GM12878 (cell line): ENCODE results near the gene NSG2.

ENCODE experiments used
- CEBPB ChIP-seq, 2 experiments: fragments of 150-350 bp in 1 of 2; IDR thresholded peaks; 2 replicates each; pipeline ENCODE4 v1.6.1; 2012 to 2014; ENCODE audit warnings: low read depth in 2 of 2, low read length in 2 of 2, borderline replicate concordance in 1 of 2, inconsistent platforms in 1 of 2
- CREM ChIP-seq: IDR thresholded peaks from 2 replicates; pipeline ENCODE4 v1.6.1; 2014; ENCODE audit warnings: antibody characterized with exemption, low read depth
- EZH2 ChIP-seq: IDR thresholded peaks from 2 replicates; pipeline ENCODE4 v1.6.1; 2012; ENCODE audit warnings: low read depth, mild to moderate bottlenecking, control low read depth, inconsistent platforms, low read length, borderline replicate concordance; ENCODE audit not compliant: control insufficient read depth
- HDAC2 ChIP-seq: fragments of 200-600 bp; sonication (generic); IDR thresholded peaks from 2 replicates; pipeline ENCODE4 v1.6.1; 2017
- NBN ChIP-seq: fragments of 450-650 bp; IDR thresholded peaks from 2 replicates; pipeline ENCODE4 v1.6.1; 2016
- RAD21 ChIP-seq: IDR thresholded peaks from 2 replicates; pipeline ENCODE4 v1.6.1; 2011; ENCODE audit warnings: mild to moderate bottlenecking, low read depth, low read length, moderate library complexity; ENCODE audit not compliant: insufficient read depth
- RAD51 ChIP-seq: fragments of 450-650 bp; IDR thresholded peaks from 2 replicates; pipeline ENCODE4 v1.6.1; 2016; ENCODE audit warnings: moderate library complexity, mild to moderate bottlenecking, inconsistent platforms
- TF ChIP-seq, protein P1 (sequence below): IDR thresholded peaks from 2 replicates; pipeline ENCODE4 v1.6.1; 2011; ENCODE audit warnings: low read depth, low read length, improper control_type of control experiment, borderline replicate concordance
- TF ChIP-seq, protein P2 (sequence below): fragments of 450-650 bp; IDR thresholded peaks from 2 replicates; pipeline ENCODE4 v1.6.1; 2017; ENCODE audit warnings: mild to moderate bottlenecking, low read depth, inconsistent platforms; ENCODE audit not compliant: poor library complexity, severe bottlenecking
- TF ChIP-seq, protein P3 (sequence below), 3 experiments: IDR thresholded peaks in 2 of 3; conservative IDR thresholded peaks in 1 of 3; 2 replicates each; pipeline ENCODE4 v1.5.1; 2011; ENCODE audit warnings: low read depth in 3 of 3, low read length in 3 of 3, mild to moderate bottlenecking in 3 of 3, control low read depth in 2 of 3, moderate library complexity in 2 of 3, inconsistent platforms in 1 of 3, mixed read lengths in 1 of 3; ENCODE audit not compliant: control insufficient read depth in 2 of 3, insufficient read depth in 1 of 3; ENCODE audit errors: extremely low read depth in 1 of 3

DNA sequence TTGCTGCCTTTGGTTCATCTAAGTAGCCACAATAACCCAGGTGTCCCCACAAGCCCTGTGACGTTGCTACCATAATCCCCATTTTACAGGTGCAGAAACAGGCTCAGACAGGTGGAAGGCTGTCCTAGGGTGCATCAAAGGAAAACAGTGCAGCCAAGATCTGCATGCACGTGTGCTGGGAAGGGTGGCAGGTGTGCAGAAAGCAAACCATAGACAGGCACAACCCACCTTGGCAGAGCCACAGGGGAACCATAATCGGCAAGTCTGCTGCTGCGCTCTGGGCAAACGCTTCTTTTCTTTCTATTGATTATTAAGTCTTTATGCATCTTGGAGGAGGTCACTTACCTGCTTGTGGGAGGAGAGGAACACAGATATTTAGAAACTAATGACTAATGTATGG lies 7.1 kb downstream of the NSG2 start:
- no peak for TF ChIP-seq CREM
- TF ChIP-seq, protein P1, sequence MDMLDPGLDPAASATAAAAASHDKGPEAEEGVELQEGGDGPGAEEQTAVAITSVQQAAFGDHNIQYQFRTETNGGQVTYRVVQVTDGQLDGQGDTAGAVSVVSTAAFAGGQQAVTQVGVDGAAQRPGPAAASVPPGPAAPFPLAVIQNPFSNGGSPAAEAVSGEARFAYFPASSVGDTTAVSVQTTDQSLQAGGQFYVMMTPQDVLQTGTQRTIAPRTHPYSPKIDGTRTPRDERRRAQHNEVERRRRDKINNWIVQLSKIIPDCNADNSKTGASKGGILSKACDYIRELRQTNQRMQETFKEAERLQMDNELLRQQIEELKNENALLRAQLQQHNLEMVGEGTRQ: no peak
- TF ChIP-seq RAD21: no peak
- TF ChIP-seq CEBPB (IDR thresholded peaks at IDR 0.05; ENCODE audit: borderline replicate concordance in 1 of 2, low read depth in 2 of 2, low read length in 2 of 2): no peak
- TF ChIP-seq NBN: no peak
- no peak for TF ChIP-seq RAD51
- TF ChIP-seq, protein P2, sequence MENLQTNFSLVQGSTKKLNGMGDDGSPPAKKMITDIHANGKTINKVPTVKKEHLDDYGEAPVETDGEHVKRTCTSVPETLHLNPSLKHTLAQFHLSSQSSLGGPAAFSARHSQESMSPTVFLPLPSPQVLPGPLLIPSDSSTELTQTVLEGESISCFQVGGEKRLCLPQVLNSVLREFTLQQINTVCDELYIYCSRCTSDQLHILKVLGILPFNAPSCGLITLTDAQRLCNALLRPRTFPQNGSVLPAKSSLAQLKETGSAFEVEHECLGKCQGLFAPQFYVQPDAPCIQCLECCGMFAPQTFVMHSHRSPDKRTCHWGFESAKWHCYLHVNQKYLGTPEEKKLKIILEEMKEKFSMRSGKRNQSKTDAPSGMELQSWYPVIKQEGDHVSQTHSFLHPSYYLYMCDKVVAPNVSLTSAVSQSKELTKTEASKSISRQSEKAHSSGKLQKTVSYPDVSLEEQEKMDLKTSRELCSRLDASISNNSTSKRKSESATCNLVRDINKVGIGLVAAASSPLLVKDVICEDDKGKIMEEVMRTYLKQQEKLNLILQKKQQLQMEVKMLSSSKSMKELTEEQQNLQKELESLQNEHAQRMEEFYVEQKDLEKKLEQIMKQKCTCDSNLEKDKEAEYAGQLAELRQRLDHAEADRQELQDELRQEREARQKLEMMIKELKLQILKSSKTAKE: no peak
- no peak for TF ChIP-seq EZH2
- TF ChIP-seq, protein P3, sequence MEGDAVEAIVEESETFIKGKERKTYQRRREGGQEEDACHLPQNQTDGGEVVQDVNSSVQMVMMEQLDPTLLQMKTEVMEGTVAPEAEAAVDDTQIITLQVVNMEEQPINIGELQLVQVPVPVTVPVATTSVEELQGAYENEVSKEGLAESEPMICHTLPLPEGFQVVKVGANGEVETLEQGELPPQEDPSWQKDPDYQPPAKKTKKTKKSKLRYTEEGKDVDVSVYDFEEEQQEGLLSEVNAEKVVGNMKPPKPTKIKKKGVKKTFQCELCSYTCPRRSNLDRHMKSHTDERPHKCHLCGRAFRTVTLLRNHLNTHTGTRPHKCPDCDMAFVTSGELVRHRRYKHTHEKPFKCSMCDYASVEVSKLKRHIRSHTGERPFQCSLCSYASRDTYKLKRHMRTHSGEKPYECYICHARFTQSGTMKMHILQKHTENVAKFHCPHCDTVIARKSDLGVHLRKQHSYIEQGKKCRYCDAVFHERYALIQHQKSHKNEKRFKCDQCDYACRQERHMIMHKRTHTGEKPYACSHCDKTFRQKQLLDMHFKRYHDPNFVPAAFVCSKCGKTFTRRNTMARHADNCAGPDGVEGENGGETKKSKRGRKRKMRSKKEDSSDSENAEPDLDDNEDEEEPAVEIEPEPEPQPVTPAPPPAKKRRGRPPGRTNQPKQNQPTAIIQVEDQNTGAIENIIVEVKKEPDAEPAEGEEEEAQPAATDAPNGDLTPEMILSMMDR (IDR thresholded peaks at IDR 0.05 in 2 of 3, conservative IDR thresholded peaks at IDR 0.05 in 1 of 3; ENCODE audit: control insufficient read depth in 2 of 3, extremely low read depth in 1 of 3, insufficient read depth in 1 of 3, low read depth in 3 of 3, low read length in 3 of 3): no peak
- no peak for TF ChIP-seq HDAC2
